ENCODE measurements around the gene CUBN.

CUBN gene

DNA sequence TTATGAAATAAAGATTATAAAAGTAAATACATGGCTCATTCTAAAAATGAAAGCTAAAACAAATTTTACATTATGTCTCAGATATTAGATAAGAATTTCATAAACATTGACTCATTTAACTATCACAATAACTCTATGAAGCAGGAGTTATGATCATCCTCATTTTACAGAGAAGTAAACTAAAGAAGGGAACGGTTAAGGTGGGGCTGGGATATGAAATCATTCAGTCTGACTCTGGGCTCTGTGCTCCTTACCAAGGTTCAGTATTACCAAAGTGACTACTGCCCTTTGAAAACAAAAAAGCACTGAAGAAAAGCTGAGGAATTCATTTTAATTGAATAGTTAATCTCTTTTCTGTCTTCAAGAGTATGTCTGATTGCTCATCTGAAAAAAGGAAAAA, 22.1 kb upstream of the CUBN start:
- no peak for FAIRE-seq
- no peak for DNase-seq (ENCODE audit: insufficient read length, low spot score)
- TF ChIP-seq POLR2A (IDR thresholded peaks at IDR 0.05; ENCODE audit: low read depth, low read length): no peak

GRCh38 chr10:17147884-17148489, 18.4 kb upstream of the CUBN start:
- DNase-seq (ENCODE audit: insufficient read length, low spot score): no peak
- FAIRE-seq: peak; percentile 6
- no peak for TF ChIP-seq POLR2A (IDR thresholded peaks at IDR 0.05; ENCODE audit: low read depth, low read length)

DNA sequence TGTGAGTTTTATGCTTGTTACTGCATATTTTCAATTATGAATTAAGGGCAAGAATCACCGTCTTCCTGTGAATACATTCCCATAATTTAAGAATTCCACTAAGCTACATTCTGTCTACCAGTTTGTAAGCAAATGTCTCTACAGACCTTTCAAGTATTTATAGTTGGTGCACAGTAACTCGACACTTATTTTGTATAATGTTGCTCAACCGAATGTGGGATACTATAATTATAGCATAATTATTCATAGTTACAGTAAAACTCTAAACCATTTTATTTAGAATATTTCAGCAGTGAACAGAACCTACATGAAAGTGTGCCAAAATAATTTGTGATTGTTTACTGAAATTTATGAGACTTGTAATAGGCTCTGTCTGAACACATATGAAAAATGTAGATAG, 17.3 kb upstream of the CUBN start:
- no peak for TF ChIP-seq POLR2A (IDR thresholded peaks at IDR 0.05; ENCODE audit: low read depth, low read length)
- FAIRE-seq: no peak
- no peak for DNase-seq (ENCODE audit: insufficient read length, low spot score)

- FAIRE-seq (no peak), DNase-seq (ENCODE audit: insufficient read length, low spot score) (no peak)
- no peak for TF ChIP-seq POLR2A (IDR thresholded peaks at IDR 0.05; ENCODE audit: low read depth, low read length)
Observed at GRCh38 chr10:17145239-17145638, 15.6 kb upstream of the CUBN start.

DNA sequence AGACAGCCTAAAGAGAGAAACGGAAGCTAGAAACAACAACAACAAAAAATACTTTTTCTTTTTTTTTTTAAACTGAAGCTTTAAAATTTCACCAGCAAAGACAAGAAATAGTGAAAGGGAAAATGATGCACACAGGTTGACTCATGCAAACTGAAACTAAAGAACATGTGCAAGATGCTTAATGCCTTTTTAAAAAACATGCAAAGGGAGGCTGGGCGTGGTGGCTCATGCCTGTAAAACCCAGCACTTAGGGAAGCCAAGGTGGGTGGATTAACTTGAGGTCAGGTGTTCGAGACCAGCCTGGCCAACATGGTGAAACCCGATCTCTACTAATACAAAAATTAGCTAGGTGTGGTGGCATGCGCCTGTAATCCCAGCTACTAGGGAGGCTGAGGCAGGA, 15.1 kb upstream of the CUBN start:
- no peak for TF ChIP-seq POLR2A (IDR thresholded peaks at IDR 0.05; ENCODE audit: low read depth, low read length)
- no peak for DNase-seq (ENCODE audit: insufficient read length, low spot score)
- peak; percentile 57 for FAIRE-seq

DNA sequence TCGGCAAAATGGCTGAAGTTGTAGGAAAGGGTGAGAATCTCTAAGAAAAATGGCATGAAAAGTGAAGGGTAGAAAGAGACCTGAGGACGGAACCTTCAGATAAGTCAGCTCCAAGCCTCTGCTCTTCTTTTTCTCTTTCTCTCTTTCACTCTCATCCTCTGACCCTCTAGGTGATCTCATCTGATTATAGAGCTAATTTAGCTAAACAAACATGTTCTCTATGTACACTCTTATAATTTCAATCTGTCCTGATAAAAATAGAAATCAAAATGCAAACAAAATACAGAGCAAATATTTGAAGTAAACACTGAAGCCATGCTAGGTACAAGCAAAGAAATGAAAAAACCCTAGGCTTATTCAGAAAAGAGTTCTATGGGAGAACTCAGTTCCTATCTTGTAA, 14.4 kb upstream of the CUBN start:
- no peak for TF ChIP-seq POLR2A (IDR thresholded peaks at IDR 0.05; ENCODE audit: low read depth, low read length)
- no peak for DNase-seq (ENCODE audit: insufficient read length, low spot score)
- FAIRE-seq: no peak

- peak; percentile 33 for FAIRE-seq
- DNase-seq (ENCODE audit: insufficient read length, low spot score): no peak
- TF ChIP-seq POLR2A (IDR thresholded peaks at IDR 0.05; ENCODE audit: low read depth, low read length): no peak
Observed at GRCh38 chr10:17143055-17143690, 13.6 kb upstream of the CUBN start.

- peak; percentile 6 for FAIRE-seq
- no peak for TF ChIP-seq POLR2A (IDR thresholded peaks at IDR 0.05; ENCODE audit: low read depth, low read length)
- DNase-seq (ENCODE audit: insufficient read length, low spot score): no peak
Observed at GRCh38 chr10:17141504-17142229, 12.1 kb upstream of the CUBN start.

GRCh38 chr10:17140386-17140761, 10.8 kb upstream of the CUBN start:
- no peak for FAIRE-seq
- no peak for TF ChIP-seq POLR2A (IDR thresholded peaks at IDR 0.05; ENCODE audit: low read depth, low read length)
- DNase-seq (ENCODE audit: insufficient read length, low spot score): no peak

DNA sequence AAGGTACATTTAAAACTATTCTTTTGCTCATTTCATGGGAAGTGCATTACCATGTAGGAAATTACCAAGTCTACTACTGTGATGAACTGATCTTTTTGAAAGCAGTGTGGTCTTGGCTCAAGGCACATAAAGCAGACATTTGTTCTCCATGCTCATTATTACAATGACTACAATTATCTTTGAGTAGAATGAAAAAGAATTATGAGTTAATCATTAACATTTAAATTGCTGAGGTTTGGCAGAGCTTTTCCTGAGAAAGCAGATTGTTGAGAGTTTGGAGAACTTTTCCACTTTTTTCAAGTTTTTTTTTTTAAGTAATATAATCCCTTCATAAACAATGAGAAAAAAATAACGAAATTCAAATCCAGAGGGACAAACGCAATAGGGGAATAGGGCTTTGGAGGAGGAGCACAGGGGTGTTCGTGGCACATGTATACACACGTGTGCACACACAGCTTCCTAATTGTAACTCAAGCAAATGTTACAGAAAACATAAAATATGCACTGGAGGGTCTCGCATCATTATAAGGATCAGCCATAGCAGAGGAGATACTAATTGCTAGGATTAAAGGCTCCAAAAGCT, 8.9 kb upstream of the CUBN start:
- no peak for FAIRE-seq
- no peak for DNase-seq (ENCODE audit: insufficient read length, low spot score)
- no peak for TF ChIP-seq POLR2A (IDR thresholded peaks at IDR 0.05; ENCODE audit: low read depth, low read length)

GRCh38 chr10:17134737-17135260, 5.2 kb upstream of the CUBN start:
- FAIRE-seq (no peak), DNase-seq (ENCODE audit: insufficient read length, low spot score) (no peak)
- no peak for TF ChIP-seq POLR2A (IDR thresholded peaks at IDR 0.05; ENCODE audit: low read depth, low read length)

DNA sequence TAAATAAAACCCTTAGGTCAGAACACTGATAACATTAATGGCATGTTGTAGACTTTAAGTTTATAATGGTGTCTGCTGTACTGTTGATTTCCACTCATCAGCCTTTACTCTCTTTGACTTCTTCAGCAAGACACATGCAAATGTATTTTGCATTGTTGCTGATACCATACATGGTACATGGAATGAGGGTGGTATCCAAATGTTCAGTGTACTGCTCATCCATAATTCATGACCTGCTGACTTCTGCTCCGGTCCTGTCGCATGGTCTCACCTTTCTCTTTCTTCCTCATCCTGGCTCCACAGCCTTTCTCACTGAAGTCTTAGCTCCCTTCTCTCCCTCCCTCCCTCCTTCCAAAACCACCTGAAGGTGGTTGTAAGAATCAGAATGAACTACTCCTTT, 4.7 kb upstream of the CUBN start:
- DNase-seq (ENCODE audit: insufficient read length, low spot score) (no peak), FAIRE-seq (peak; percentile 27)
- TF ChIP-seq POLR2A (IDR thresholded peaks at IDR 0.05; ENCODE audit: low read depth, low read length): no peak

- no peak for TF ChIP-seq POLR2A (IDR thresholded peaks at IDR 0.05; ENCODE audit: low read depth, low read length)
- DNase-seq (ENCODE audit: insufficient read length, low spot score) (no peak), FAIRE-seq (no peak)
Observed at GRCh38 chr10:17128261-17128660, 1.4 kb downstream of the CUBN start.

GRCh38 chr10:17126327-17126726, 3.3 kb downstream of the CUBN start:
- FAIRE-seq: no peak
- TF ChIP-seq POLR2A (IDR thresholded peaks at IDR 0.05; ENCODE audit: low read depth, low read length): no peak
- DNase-seq (ENCODE audit: insufficient read length, low spot score): no peak

Data from H54 (cell line).